Hematopoietic multipotent progenitor cell treated with erythropoietin and hydrocortisone succinate and interleukin-3 and kit ligand, for 17 days (in vitro differentiated cells): ENCODE measurements around the gene HS3ST3A1.

Experiments used
- DNase-seq: peaks from one replicate; pipeline ENCODE4 v3.0.0-alpha.2; 2015; ENCODE audit warnings: low spot score

HS3ST3A1 gene

GRCh38 chr17:13598353-13599167 lies 3.2 kb downstream of the HS3ST3A1 start:
- no peak for DNase-seq

- no peak for DNase-seq
Observed at GRCh38 chr17:13597723-13598347, 3.9 kb downstream of the HS3ST3A1 start.

- DNase-seq = no peak
Observed at GRCh38 chr17:13596241-13596923, 5.3 kb downstream of the HS3ST3A1 start.

- no peak for DNase-seq
Observed at GRCh38 chr17:13595599-13595899, 6.2 kb downstream of the HS3ST3A1 start.

GRCh38 chr17:13594762-13595598 lies 6.7 kb downstream of the HS3ST3A1 start:
- DNase-seq = peak; percentile 62

GRCh38 chr17:13594310-13594709 lies 7.4 kb downstream of the HS3ST3A1 start:
- no peak for DNase-seq

- no peak for DNase-seq
Observed at GRCh38 chr17:13593757-13594156, 8.0 kb downstream of the HS3ST3A1 start.

- DNase-seq = no peak
Observed at GRCh38 chr17:13593021-13593751, 8.5 kb downstream of the HS3ST3A1 start.

GRCh38 chr17:13592427-13592826 lies 9.3 kb downstream of the HS3ST3A1 start:
- DNase-seq = no peak

GRCh38 chr17:13590441-13590840 lies 11.3 kb downstream of the HS3ST3A1 start:
- DNase-seq = no peak

- no peak for DNase-seq
Observed at GRCh38 chr17:13589658-13590057, 12.1 kb downstream of the HS3ST3A1 start.

- DNase-seq = no peak
Observed at GRCh38 chr17:13587487-13588338, 14.0 kb downstream of the HS3ST3A1 start.

- no peak for DNase-seq
Observed at GRCh38 chr17:13584701-13585080, 17.0 kb downstream of the HS3ST3A1 start.

- DNase-seq = no peak
Observed at GRCh38 chr17:13583996-13584700, 17.6 kb downstream of the HS3ST3A1 start.

GRCh38 chr17:13582776-13583547 lies 18.8 kb downstream of the HS3ST3A1 start:
- no peak for DNase-seq

- no peak for DNase-seq
Observed at GRCh38 chr17:13581925-13582324, 19.8 kb downstream of the HS3ST3A1 start.

GRCh38 chr17:13580790-13581189 lies 20.9 kb downstream of the HS3ST3A1 start:
- no peak for DNase-seq

- no peak for DNase-seq
Observed at GRCh38 chr17:13576661-13577526, 24.8 kb downstream of the HS3ST3A1 start.
